WTC11 (cell line): ENCODE results near the gene KPTN. TPM values are rescaled to one million over a fixed set of nuclear protein-coding genes. Genes with fewer than 3 reads are reported as not detected.

Experiments used
- ATAC-seq: fragments of 200-7000 bp; cut with Tn5 transposase; 2 replicates; pipeline ENCODE4 v1.10.0; 2021; ENCODE audit warnings: mild to moderate bottlenecking, moderate library complexity
- CTCF ChIA-PET: fragments of 300-600 bp; sonication (Branson Sonifier 250); formaldehyde crosslinking; loops from one replicate; lab custom pipeline; 2021; ENCODE audit warnings: antibody characterized with exemption; lab: Charles Lee
- POLR2A ChIA-PET: fragments of 350-600 bp; sonication (Branson Sonifier 250); formaldehyde crosslinking; loops from one replicate; lab custom pipeline; 2021; ENCODE audit warnings: antibody characterized with exemption; lab: Charles Lee
- DNase-seq: peaks from one replicate; pipeline ENCODE4 v3.0.0; 2021; ENCODE audit warnings: low spot score
- H3K27ac Mint-ChIP-seq: 2 replicates; pipeline ENCODE4 v1.8.0; 2021; ENCODE audit warnings: mixed read lengths
- H3K27me3 Mint-ChIP-seq: 2 replicates; pipeline ENCODE4 v1.8.0; 2021; ENCODE audit warnings: low read depth, mild to moderate bottlenecking, moderate library complexity, mixed read lengths
- H3K36me3 Mint-ChIP-seq: 2 replicates; pipeline ENCODE4 v1.8.0; 2021; ENCODE audit warnings: mixed read lengths
- H3K4me1 Mint-ChIP-seq: 2 replicates; pipeline ENCODE4 v1.8.0; 2022; ENCODE audit warnings: mixed read lengths
- H3K4me3 Mint-ChIP-seq: 2 replicates; pipeline ENCODE4 v1.8.0; 2021; ENCODE audit warnings: mild to moderate bottlenecking, moderate library complexity, mixed read lengths
- H3K9me3 Mint-ChIP-seq: 2 replicates; pipeline ENCODE4 v1.8.0; 2021; ENCODE audit warnings: mixed read lengths
- ATF1 ChIP-seq: sonication (generic); formaldehyde crosslinking; IDR thresholded peaks from 2 replicates; pipeline ENCODE4 v1.8.1; 2023; ENCODE audit warnings: mild to moderate bottlenecking, moderate library complexity, missing genetic modification reagents
- ATF2 ChIP-seq: sonication (generic); formaldehyde crosslinking; IDR thresholded peaks from 2 replicates; pipeline ENCODE4 v1.8.1; 2022; ENCODE audit warnings: low read depth, missing genetic modification reagents, borderline replicate concordance
- ATF3 ChIP-seq: sonication (generic); formaldehyde crosslinking; conservative IDR thresholded peaks from 2 replicates; pipeline ENCODE4 v1.8.1; 2022; ENCODE audit warnings: mild to moderate bottlenecking, missing genetic modification reagents
- CDX4 ChIP-seq: fragments of 250-450 bp; sonication (Bioruptor Pico); IDR thresholded peaks from 2 replicates; pipeline ENCODE4 v1.9.0; 2021; ENCODE audit warnings: moderate library complexity, mild to moderate bottlenecking, inconsistent platforms, borderline replicate concordance
- CTCF ChIP-seq: fragments of 200-600 bp; IDR thresholded peaks from 2 replicates; pipeline ENCODE4 v1.8.0; 2022; ENCODE audit warnings: antibody characterized with exemption
- E2F5 ChIP-seq: sonication (generic); formaldehyde crosslinking; IDR thresholded peaks from 2 replicates; pipeline ENCODE4 v1.8.1; 2022; ENCODE audit warnings: mild to moderate bottlenecking, moderate library complexity, missing genetic modification reagents
- ERG ChIP-seq: fragments of 250-450 bp; sonication (Bioruptor Pico); IDR thresholded peaks from 2 replicates; pipeline ENCODE4 v1.8.0; 2021; ENCODE audit warnings: mild to moderate bottlenecking
- ESRRA ChIP-seq: sonication (generic); formaldehyde crosslinking; IDR thresholded peaks from 2 replicates; pipeline ENCODE4 v1.8.1; 2022; ENCODE audit warnings: mild to moderate bottlenecking, missing genetic modification reagents, borderline replicate concordance
- FOXJ3 ChIP-seq: sonication (generic); formaldehyde crosslinking; IDR thresholded peaks from 2 replicates; pipeline ENCODE4 v1.9.0; 2021; ENCODE audit warnings: missing genetic modification reagents, mild to moderate bottlenecking, borderline replicate concordance
- IRF1 ChIP-seq: sonication (generic); formaldehyde crosslinking; IDR thresholded peaks from 2 replicates; pipeline ENCODE4 v1.8.0; 2023; ENCODE audit warnings: missing genetic modification reagents
- IRF2 ChIP-seq: sonication (generic); formaldehyde crosslinking; IDR thresholded peaks from 2 replicates; pipeline ENCODE4 v1.8.0; 2022; ENCODE audit warnings: low read depth, missing genetic modification reagents, borderline replicate concordance
- JUN ChIP-seq: sonication (generic); formaldehyde crosslinking; IDR thresholded peaks from 2 replicates; pipeline ENCODE4 v1.8.0; 2023; ENCODE audit warnings: mild to moderate bottlenecking, missing genetic modification reagents
- MAX ChIP-seq: sonication (generic); formaldehyde crosslinking; IDR thresholded peaks from 2 replicates; pipeline ENCODE4 v1.8.0; 2022; ENCODE audit warnings: mild to moderate bottlenecking, missing genetic modification reagents
- MXD4 ChIP-seq: fragments of 250-450 bp; sonication (Bioruptor Pico); IDR thresholded peaks from 2 replicates; pipeline ENCODE4 v1.8.0; 2021; ENCODE audit warnings: mild to moderate bottlenecking, moderate library complexity, borderline replicate concordance
- MYBL2 ChIP-seq: sonication (generic); formaldehyde crosslinking; IDR thresholded peaks from 2 replicates; pipeline ENCODE4 v1.8.1; 2023; ENCODE audit warnings: mild to moderate bottlenecking, moderate library complexity, missing genetic modification reagents
- NFE2L1 ChIP-seq: sonication (generic); formaldehyde crosslinking; IDR thresholded peaks from 2 replicates; pipeline ENCODE4 v1.8.1; 2023; ENCODE audit warnings: missing genetic modification reagents
- NFYB ChIP-seq: sonication (generic); formaldehyde crosslinking; conservative IDR thresholded peaks from 2 replicates; pipeline ENCODE4 v1.8.0; 2022; ENCODE audit warnings: low read depth, missing genetic modification reagents
- PREB ChIP-seq: sonication (generic); formaldehyde crosslinking; IDR thresholded peaks from 2 replicates; pipeline ENCODE4 v1.8.1; 2022; ENCODE audit warnings: mild to moderate bottlenecking, missing genetic modification reagents, moderate library complexity, borderline replicate concordance
- TEAD1 ChIP-seq: sonication (generic); formaldehyde crosslinking; IDR thresholded peaks from 2 replicates; pipeline ENCODE4 v1.8.0; 2022; ENCODE audit warnings: mild to moderate bottlenecking, missing genetic modification reagents
- USF2 ChIP-seq: sonication (generic); formaldehyde crosslinking; IDR thresholded peaks from 2 replicates; pipeline ENCODE4 v1.8.1; 2023; ENCODE audit warnings: mild to moderate bottlenecking, missing genetic modification reagents, moderate library complexity
- total RNA-seq: library from RNA; stranded (reverse); gene quantifications from 3 replicates; pipeline ENCODE4 v1.2.3, GENCODE V29; 2021

The KPTN gene
- total RNA-seq, 1 experiment from 2014 or later = 24.5 TPM

- H3K27ac Mint-ChIP-seq = peak overlapping the region; percentile 53; the same call in 1 of the 2 replicates
- no peak for DNase-seq
- no peak overlapping the region for H3K4me3 Mint-ChIP-seq
- ChIA-PET POLR2A (no interaction called here), CTCF (no interaction called here)
- H3K36me3 Mint-ChIP-seq = no peaks in the 10 kb centered on the region
- no peaks in the 10 kb centered on the region for H3K9me3 Mint-ChIP-seq
- no peak for ATAC-seq
- peaks cover 11% of the 10 kb centered on the region for H3K27me3 Mint-ChIP-seq
- TF ChIP-seq MXD4 (CRISPR knock-in tag) = no peak
- no peak for TF ChIP-seq NFYB (CRISPR knock-in tag)
- no peak for TF ChIP-seq JUN (CRISPR knock-in tag)
- TF ChIP-seq IRF2 (CRISPR knock-in tag) = no peak
- TF ChIP-seq ATF2 = no peak
- no peak for TF ChIP-seq ESRRA
- TF ChIP-seq, all 79 proteins: peak for 0
- H3K4me1 Mint-ChIP-seq = peaks cover 41% of the 10 kb centered on the region
These were observed 18.1 kb downstream of the KPTN start for GRCh38 chr19:47465957-47466356.

GRCh38 chr19:47464675-47465419, 19.2 kb downstream of the KPTN start:
- Mint-ChIP-seq H3K9me3 (no peaks in the 10 kb centered on the region), H3K4me3 (no peak overlapping the region), H3K36me3 (no peaks in the 10 kb centered on the region), H3K27ac (peak overlapping the region; percentile 58; the same call in 1 of the 2 replicates), H3K4me1 (peaks cover 31% of the 10 kb centered on the region), H3K27me3 (peaks cover 3% of the 10 kb centered on the region; the same call in 1 of the 2 replicates)
- no peak for ATAC-seq
- TF ChIP-seq MYBL2 (CRISPR knock-in tag) (no peak), PREB (CRISPR knock-in tag) (no peak), CTCF (no peak), NFE2L1 (CRISPR knock-in tag) (no peak), TEAD1 (no peak), MAX (CRISPR knock-in tag) (no peak), E2F5 (CRISPR knock-in tag) (no peak)
- ChIA-PET POLR2A (no interaction called here), CTCF (interaction anchor here (1.5 kb wide), 1 partner anchor 31 kb away, joined by 5 read pairs; no protein-coding TSS in a partner anchor)
- no peak for DNase-seq

GRCh38 chr19:47461876-47462275, 22.1 kb downstream of the KPTN start:
- ChIA-PET CTCF (interaction anchor here (1.0 kb wide), 2 partner anchors 33 to 237 kb away, joined by 3 read pairs; no protein-coding TSS in a partner anchor), POLR2A (no interaction called here)
- TF ChIP-seq PREB (CRISPR knock-in tag) = no peak
- no peak for TF ChIP-seq CDX4
- no peak for TF ChIP-seq FOXJ3
- no peak for TF ChIP-seq ERG (CRISPR knock-in tag)
- TF ChIP-seq IRF1 (CRISPR knock-in tag) = no peak
- no peak for TF ChIP-seq USF2
- no peak for TF ChIP-seq ATF1 (CRISPR knock-in tag)
- TF ChIP-seq ATF3 = no peak

More at GRCh38 chr19:47461876-47462275, 22.1 kb downstream of the KPTN start:
- Mint-ChIP-seq H3K4me1 (peaks cover 13% of the 10 kb centered on the region), H3K36me3 (no peaks in the 10 kb centered on the region), H3K9me3 (no peaks in the 10 kb centered on the region), H3K27me3 (no peaks in the 10 kb centered on the region), H3K27ac (no peak overlapping the region), H3K4me3 (no peak overlapping the region)
- DNase-seq = no peak
- no peak for ATAC-seq
